ENCODE results near the gene KRTAP13-4. TPM values are rescaled to one million over a fixed set of nuclear protein-coding genes. Genes with fewer than 3 reads are reported as not detected.

Gene KRTAP13-4, protein sequence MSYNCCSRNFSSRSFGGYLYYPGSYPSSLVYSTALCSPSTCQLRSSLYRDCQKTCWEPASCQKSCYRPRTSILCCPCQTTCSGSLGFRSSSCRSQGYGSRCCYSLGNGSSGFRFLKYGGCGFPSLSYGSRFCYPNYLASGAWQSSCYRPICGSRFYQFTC
- not detected for total RNA-seq

DNA sequence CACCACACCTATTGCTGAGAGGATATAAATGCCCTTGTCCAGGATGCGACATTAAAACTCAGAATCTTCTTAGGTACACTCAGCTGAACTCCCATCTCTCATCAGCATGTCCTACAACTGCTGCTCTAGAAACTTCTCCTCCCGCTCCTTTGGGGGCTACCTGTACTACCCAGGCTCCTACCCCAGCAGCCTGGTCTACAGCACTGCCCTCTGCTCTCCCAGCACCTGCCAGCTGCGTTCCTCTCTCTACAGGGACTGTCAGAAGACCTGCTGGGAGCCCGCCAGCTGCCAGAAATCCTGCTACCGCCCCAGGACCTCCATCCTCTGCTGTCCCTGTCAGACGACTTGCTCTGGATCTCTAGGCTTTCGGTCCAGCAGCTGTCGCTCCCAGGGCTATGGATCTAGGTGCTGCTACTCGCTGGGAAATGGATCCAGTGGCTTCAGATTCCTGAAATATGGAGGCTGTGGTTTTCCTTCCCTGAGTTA lies at the start of gene KRTAP13-4:
TSS of gene KRTAP13-4 (plus strand) at position 51 of the 486 bp plus-strand sequence. CDS start at position 107, 56 bp downstream.
- DNase-seq, result no peak

- no peak for DNase-seq
Observed at GRCh38 chr21:30382201-30382600, 47.8 kb upstream of the KRTAP13-4 start.

DNA sequence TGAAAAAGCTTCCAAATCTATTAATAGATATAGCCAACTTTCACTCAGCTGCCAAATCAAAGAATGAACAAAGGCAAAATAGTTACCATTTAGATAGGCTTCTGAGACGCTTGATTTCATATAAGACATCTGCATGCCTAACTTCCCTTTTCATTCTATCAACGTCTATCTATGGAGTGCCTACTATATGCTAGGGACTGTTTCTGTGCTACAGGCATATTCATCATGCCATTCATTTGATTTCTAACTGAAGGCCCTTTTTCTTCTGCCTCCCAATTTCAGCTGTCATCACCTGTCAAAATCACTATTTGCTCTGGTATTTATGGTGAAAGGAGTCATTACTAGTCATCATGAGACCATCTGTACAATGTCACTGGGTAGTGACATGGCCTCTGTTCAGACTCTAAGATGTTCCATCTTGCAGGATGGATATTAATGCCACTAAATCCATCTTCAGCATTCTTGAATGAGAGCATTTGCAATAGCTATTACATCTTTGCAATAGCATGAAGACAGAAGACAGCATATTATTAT lies 38.5 kb upstream of the KRTAP13-4 start:
- no peak for DNase-seq

- no peak for DNase-seq
Observed at GRCh38 chr21:30395731-30396130, 34.3 kb upstream of the KRTAP13-4 start, which contains the start of gene KRTAP13-1. TSS of gene KRTAP13-1 (plus strand) at chr21:30396031. CDS start at chr21:30396087, 56 bp downstream.

- DNase-seq, result no peak
Observed at GRCh38 chr21:30408782-30409494, 21.1 kb upstream of the KRTAP13-4 start.

GRCh38 chr21:30415993-30416392 lies 14.0 kb upstream of the KRTAP13-4 start:
- no peak for DNase-seq

- no peak for DNase-seq
Observed at GRCh38 chr21:30425826-30426225, 4.2 kb upstream of the KRTAP13-4 start, which contains the start of gene KRTAP13-3. TSS of gene KRTAP13-3 (minus strand) at chr21:30425926. CDS start at chr21:30425912, 14 bp downstream.

DNA sequence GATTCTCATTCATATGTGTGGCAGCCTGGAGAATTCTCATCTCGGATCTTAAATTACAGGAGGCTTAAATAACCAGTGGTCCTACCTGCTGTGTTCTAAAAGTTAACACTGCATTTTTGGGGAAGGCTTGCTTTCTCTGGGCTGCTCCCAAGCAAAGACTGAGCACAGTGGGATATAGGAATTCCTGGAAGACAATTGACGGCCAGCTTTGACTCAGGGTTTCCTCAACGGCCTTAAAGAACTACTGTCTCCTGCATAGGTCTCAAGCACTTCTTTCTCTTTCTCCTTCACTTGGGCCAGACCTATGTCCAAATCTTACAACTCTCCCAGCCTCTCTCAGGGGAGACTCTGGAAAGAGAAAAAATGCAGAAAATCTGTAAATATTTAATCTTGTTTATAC lies 3.3 kb upstream of the KRTAP13-4 start:
- DNase-seq, result no peak

GRCh38 chr21:30434033-30434631 lies 4.1 kb downstream of the KRTAP13-4 start:
- DNase-seq, result no peak

GRCh38 chr21:30437010-30437565 lies 7.1 kb downstream of the KRTAP13-4 start:
- DNase-seq, result no peak

DNA sequence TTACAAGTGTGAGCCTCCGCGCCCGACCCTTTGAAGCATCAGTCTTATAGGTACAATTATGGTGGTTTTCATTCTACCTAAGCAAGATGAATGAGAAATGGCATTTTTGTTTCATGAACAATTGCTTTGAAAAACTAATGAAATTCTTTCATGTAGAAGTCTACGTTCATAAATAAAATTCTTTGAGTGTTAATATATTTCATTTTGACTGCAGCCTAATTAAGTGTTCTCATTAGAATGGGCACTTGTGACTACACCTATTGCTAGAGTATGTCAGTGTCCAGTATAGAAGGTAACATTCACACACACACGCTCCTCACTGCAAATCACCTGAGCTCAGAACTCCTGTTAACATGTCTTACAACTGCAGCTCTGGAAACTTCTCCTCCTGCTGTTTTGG lies 10.0 kb downstream of the KRTAP13-4 start, which contains the start of gene KRTAP15-1:
TSS of gene KRTAP15-1 (plus strand) at position 301 of the 400 bp plus-strand sequence. CDS start at position 354, 53 bp downstream.
- DNase-seq, result no peak

DNA sequence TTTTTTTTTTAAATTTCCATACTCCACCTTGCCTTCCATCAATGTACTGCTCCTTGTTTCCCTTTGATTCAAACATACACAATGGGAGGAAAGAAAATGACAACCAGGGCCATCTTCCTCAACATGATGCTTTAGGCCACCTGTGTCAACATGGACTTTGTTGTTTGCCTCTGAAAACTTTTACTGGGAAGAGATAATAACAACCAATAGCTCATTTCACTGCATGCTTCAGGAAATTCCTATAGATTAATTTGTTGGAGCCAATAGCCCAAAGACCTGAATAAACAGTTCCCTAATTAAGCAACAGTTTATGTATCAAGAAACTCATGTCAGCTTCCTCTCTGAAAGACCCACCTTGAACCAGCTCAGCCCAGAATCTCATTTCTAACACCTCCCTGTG lies 13.2 kb downstream of the KRTAP13-4 start:
- DNase-seq, result no peak

DNA sequence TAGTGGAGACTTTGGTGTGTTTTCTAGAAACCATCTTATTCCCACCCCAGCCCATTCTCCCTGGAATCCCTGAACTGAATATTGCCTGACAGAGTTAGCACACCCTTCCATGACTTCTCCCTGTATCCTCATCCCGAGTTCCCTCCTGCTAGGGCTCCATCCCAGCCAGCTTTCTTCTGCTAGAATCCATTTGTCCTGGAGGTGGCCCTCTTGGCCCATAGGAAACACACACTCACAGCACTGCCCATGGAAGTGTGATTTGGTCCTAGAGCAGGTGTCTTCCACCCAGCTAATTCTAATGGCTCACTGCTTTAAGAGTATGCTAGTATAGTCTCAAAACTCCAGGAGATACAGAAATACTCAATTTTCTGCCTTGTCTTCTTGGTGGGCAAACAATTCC lies 14.2 kb downstream of the KRTAP13-4 start:
- DNase-seq, result no peak

DNA sequence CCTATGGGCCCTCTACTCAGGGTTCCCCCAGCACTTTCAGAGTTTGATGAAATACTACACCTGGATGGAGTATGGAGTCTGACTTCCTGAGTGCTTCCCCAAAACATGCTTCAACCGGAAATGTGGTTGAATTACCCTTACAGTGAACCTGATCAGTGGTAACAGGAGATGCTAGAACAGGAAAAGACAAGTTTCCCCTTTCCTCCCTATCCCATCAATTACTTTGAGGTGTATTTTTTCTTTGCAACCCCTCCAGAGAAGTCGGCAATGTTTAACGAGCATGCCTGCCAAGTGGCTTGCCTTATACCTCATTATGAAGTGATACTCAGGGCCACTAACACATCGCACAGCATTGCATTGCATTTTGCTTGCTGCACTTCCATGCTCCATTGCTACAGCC lies 17.0 kb downstream of the KRTAP13-4 start:
- no peak for DNase-seq

- no peak for DNase-seq
Observed at GRCh38 chr21:30448514-30448913, 18.5 kb downstream of the KRTAP13-4 start.

DNA sequence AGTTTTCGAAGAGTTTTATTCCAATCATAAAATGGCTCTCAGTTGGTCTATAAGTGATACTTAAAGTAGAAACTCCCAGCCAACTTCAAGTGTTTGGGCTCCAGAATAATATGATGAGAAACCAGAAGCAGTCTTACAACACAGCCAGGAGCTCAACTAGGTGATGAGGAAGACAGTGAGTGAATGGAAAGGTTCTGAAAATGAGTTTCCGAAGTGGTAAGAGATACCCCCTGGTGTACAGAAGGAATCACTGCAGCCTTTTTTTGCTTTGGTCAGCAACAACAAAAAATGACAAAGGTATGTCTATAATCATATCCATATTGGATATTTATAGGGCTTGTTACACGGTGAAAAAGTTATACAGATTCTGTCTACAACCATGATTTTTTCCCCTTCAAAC lies 33.7 kb downstream of the KRTAP13-4 start:
- no peak for DNase-seq

- DNase-seq, result no peak
Observed at GRCh38 chr21:30468900-30469714, 39.1 kb downstream of the KRTAP13-4 start.

GRCh38 chr21:30478004-30478403 lies 48.0 kb downstream of the KRTAP13-4 start:
- DNase-seq, result no peak

GRCh38 chr21:30479259-30479658 lies 49.2 kb downstream of the KRTAP13-4 start:
- no peak for DNase-seq

- DNase-seq, result no peak
Observed at GRCh38 chr21:30480145-30480544, 50.1 kb downstream of the KRTAP13-4 start, which contains the start of gene KRTAP19-1. TSS of gene KRTAP19-1 (minus strand) at chr21:30480367. CDS start at chr21:30480317, 50 bp downstream.

Data from effector CD4-positive, alpha-beta T cell (primary cell).